Measurements from ENCODE around the gene TAAR8.

DNA sequence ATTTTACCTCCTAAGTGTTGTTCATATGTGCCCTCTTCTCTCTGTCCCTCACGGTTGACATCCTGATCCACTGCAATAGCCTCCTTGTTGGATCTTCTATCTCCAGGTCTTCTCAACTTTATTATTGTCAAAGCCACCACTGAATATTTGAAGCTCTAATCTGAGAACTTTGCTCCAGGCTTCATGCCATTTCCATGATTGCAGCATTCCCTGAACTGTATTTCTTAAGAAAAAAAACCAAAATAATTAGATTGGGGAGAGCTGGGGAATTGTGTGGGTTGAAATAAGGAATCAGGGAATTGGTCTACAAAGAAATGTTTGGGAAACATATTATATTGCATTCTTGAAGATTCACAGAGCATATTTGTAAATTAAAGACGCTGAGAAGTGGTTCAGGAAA is 37.1 kb upstream of the TAAR8 start:
- TF ChIP-seq, protein P1, sequence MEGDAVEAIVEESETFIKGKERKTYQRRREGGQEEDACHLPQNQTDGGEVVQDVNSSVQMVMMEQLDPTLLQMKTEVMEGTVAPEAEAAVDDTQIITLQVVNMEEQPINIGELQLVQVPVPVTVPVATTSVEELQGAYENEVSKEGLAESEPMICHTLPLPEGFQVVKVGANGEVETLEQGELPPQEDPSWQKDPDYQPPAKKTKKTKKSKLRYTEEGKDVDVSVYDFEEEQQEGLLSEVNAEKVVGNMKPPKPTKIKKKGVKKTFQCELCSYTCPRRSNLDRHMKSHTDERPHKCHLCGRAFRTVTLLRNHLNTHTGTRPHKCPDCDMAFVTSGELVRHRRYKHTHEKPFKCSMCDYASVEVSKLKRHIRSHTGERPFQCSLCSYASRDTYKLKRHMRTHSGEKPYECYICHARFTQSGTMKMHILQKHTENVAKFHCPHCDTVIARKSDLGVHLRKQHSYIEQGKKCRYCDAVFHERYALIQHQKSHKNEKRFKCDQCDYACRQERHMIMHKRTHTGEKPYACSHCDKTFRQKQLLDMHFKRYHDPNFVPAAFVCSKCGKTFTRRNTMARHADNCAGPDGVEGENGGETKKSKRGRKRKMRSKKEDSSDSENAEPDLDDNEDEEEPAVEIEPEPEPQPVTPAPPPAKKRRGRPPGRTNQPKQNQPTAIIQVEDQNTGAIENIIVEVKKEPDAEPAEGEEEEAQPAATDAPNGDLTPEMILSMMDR (IDR thresholded peaks at IDR 0.05; ENCODE audit: low read length) = no peak
- no peak for TF ChIP-seq EZH2 (IDR thresholded peaks at IDR 0.05; ENCODE audit: borderline replicate concordance, low read length)
